Astrocyte (in vitro differentiated cells and primary cell): Measurements from ENCODE around the gene CHAF1A. TPM values are rescaled to one million over a fixed set of nuclear protein-coding genes. Genes with fewer than 3 reads are reported as not detected.

Source experiments
- DNase-seq: peaks from one replicate; pipeline ENCODE4 v3.0.0-alpha.2; 2010; ENCODE audit warnings: low read depth
- FAIRE-seq: peaks from 2 replicates; lab custom pipeline; 2011; peaks lifted over from hg19 to GRCh38; lab: Jason Lieb, UNC
- H2AFZ ChIP-seq: 2 replicates; pipeline ENCODE4 v1.6.0; 2012; ENCODE audit warnings: low read depth, low read length, inconsistent platforms
- H3K27ac ChIP-seq: 2 replicates; pipeline ENCODE4 v1.5.1; 2011; ENCODE audit warnings: low read depth, low read length, inconsistent platforms
- H3K27me3 ChIP-seq: 2 replicates; pipeline ENCODE4 v1.6.0; 2011; ENCODE audit warnings: low read length, inconsistent platforms; ENCODE audit not compliant: insufficient read depth
- H3K36me3 ChIP-seq: 2 replicates; pipeline ENCODE4 v1.5.1; 2011; ENCODE audit warnings: low read length, inconsistent platforms; ENCODE audit not compliant: insufficient read depth
- H3K4me1 ChIP-seq: 2 replicates; pipeline ENCODE4 v1.5.1; 2011; ENCODE audit warnings: low read length, inconsistent platforms; ENCODE audit not compliant: insufficient read depth
- H3K4me2 ChIP-seq: 2 replicates; pipeline ENCODE4 v1.6.0; 2012; ENCODE audit warnings: low read length, inconsistent platforms
- H3K4me3 ChIP-seq: 2 replicates; pipeline ENCODE4 v1.5.1; 2011; ENCODE audit warnings: low read depth, mild to moderate bottlenecking, low read length, inconsistent platforms; ENCODE audit not compliant: insufficient read depth
- H3K79me2 ChIP-seq: 2 replicates; pipeline ENCODE4 v1.6.0; 2012; ENCODE audit warnings: mild to moderate bottlenecking, low read length, inconsistent platforms; ENCODE audit not compliant: insufficient read depth
- H3K9ac ChIP-seq: 2 replicates; pipeline ENCODE4 v1.6.0; 2012; ENCODE audit warnings: mild to moderate bottlenecking, low read length, inconsistent platforms
- H3K9me3 ChIP-seq: 2 replicates; pipeline ENCODE4 v1.5.1; 2012; ENCODE audit warnings: low read depth, mild to moderate bottlenecking, low read length, inconsistent platforms; ENCODE audit not compliant: insufficient read depth
- H4K20me1 ChIP-seq: 2 replicates; pipeline ENCODE4 v1.6.0; 2012; ENCODE audit warnings: low read length, inconsistent platforms; ENCODE audit not compliant: insufficient read depth
- H3K27ac Mint-ChIP-seq: one replicate; pipeline ENCODE4 v1.8.0; 2021; ENCODE audit warnings: mild to moderate bottlenecking, mixed read lengths; ENCODE audit not compliant: unreplicated experiment
- H3K27me3 Mint-ChIP-seq: one replicate; pipeline ENCODE4 v1.8.0; 2021; ENCODE audit warnings: low read depth, mixed read lengths; ENCODE audit not compliant: unreplicated experiment
- H3K36me3 Mint-ChIP-seq: one replicate; pipeline ENCODE4 v1.8.0; 2021; ENCODE audit warnings: low read depth, mixed read lengths; ENCODE audit not compliant: unreplicated experiment
- H3K4me1 Mint-ChIP-seq: one replicate; pipeline ENCODE4 v1.8.0; 2021; ENCODE audit warnings: low read depth, mixed read lengths; ENCODE audit not compliant: unreplicated experiment
- H3K4me3 Mint-ChIP-seq: one replicate; pipeline ENCODE4 v1.8.0; 2021; ENCODE audit warnings: mild to moderate bottlenecking, moderate library complexity, mixed read lengths; ENCODE audit not compliant: unreplicated experiment
- H3K9me3 Mint-ChIP-seq: one replicate; pipeline ENCODE4 v1.8.0; 2021; ENCODE audit warnings: mild to moderate bottlenecking, mixed read lengths; ENCODE audit not compliant: unreplicated experiment
- CTCF ChIP-seq: IDR thresholded peaks from 2 replicates; pipeline ENCODE4 v1.5.1; 2011; ENCODE audit warnings: low read depth, mild to moderate bottlenecking, inconsistent platforms, low read length, moderate library complexity; ENCODE audit not compliant: insufficient read depth
- EZH2 ChIP-seq: IDR thresholded peaks from 2 replicates; pipeline ENCODE4 v1.6.1; 2012; ENCODE audit warnings: mild to moderate bottlenecking, low read length, inconsistent platforms; ENCODE audit not compliant: insufficient read depth
- total RNA-seq: library from RNA; stranded (reverse); gene quantifications from 2 replicates; pipeline ENCODE4 v1.2.1, GENCODE V29; 2021

The CHAF1A gene
- total RNA-seq, 1 donor from 2014 or later: 8.5 TPM

GRCh38 chr19:4455719-4456475, 53.5 kb downstream of the CHAF1A start:
- Mint-ChIP-seq H3K27me3 (no peaks in the 10 kb centered on the region), H3K9me3 (no peaks in the 10 kb centered on the region), H3K4me3 (peak overlapping the region; percentile 98), H3K4me1 (peaks cover 15% of the 10 kb centered on the region), H3K36me3 (peaks cover 2% of the 10 kb centered on the region), H3K27ac (peak overlapping the region; percentile 84)
- no peaks in the 10 kb centered on the region for H3K27me3 ChIP-seq
- H4K20me1 ChIP-seq: peaks cover 28% of the 10 kb centered on the region
- peak overlapping the region; percentile 98 for H3K4me2 ChIP-seq
- peaks cover 33% of the 10 kb centered on the region for H3K79me2 ChIP-seq
- peaks cover 5% of the 10 kb centered on the region for H3K36me3 ChIP-seq
- H3K9ac ChIP-seq: peak overlapping the region; percentile 97
- DNase-seq (peak; percentile 42), FAIRE-seq (no peak)
- H3K4me1 ChIP-seq: peaks cover 21% of the 10 kb centered on the region
- no peak overlapping the region for H2AFZ ChIP-seq
- peak overlapping the region; percentile 90 for H3K4me3 ChIP-seq
- H3K9me3 ChIP-seq: no peaks in the 10 kb centered on the region
- H3K27ac ChIP-seq: peak overlapping the region; percentile 81
- TF ChIP-seq CTCF (no peak), EZH2 (no peak)

DNA sequence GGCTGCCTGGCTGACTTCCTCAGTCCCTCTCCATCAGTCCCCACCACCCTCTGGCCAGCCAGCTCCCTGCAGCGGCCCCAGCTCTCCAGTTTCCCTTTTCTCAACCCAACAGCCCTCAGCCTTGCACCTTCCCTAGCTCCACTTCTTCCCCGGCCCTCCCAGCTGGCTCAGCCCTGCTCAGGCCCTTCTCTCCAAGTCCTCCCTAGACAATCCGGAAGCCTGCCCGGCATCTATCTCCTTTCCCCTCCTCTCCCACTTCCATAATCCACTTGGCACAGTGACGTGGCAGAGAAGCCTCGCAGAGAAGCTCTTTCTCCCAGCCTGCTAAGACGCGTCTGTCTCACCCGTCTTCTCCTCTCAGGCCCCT, 54.0 kb downstream of the CHAF1A start:
- Histone ChIP-seq H4K20me1 (peaks cover 28% of the 10 kb centered on the region), H3K36me3 (peaks cover 2% of the 10 kb centered on the region), H3K9me3 (no peaks in the 10 kb centered on the region), H3K79me2 (peaks cover 33% of the 10 kb centered on the region), H2AFZ (peak overlapping the region; percentile 28), H3K4me1 (peaks cover 21% of the 10 kb centered on the region), H3K27me3 (no peaks in the 10 kb centered on the region), H3K9ac (peak overlapping the region; percentile 97), H3K4me3 (peak overlapping the region; percentile 90), H3K27ac (peak overlapping the region; percentile 81), H3K4me2 (peak overlapping the region; percentile 98)
- peak overlapping the region; percentile 84 for H3K27ac Mint-ChIP-seq
- no peaks in the 10 kb centered on the region for H3K27me3 Mint-ChIP-seq
- H3K36me3 Mint-ChIP-seq: peaks cover 2% of the 10 kb centered on the region
- peak overlapping the region; percentile 98 for H3K4me3 Mint-ChIP-seq
- peaks cover 15% of the 10 kb centered on the region for H3K4me1 Mint-ChIP-seq
- peak; percentile 47 for FAIRE-seq
- no peak for TF ChIP-seq EZH2
- TF ChIP-seq CTCF: no peak
- DNase-seq: peak; percentile 63
- no peaks in the 10 kb centered on the region for H3K9me3 Mint-ChIP-seq
